Effector memory CD4-positive, alpha-beta T cell (primary cell): ENCODE results near the gene SPOPL.
"Not testable (repeated sequence)": the region's sequence is repeated elsewhere in the genome, so short reads cannot be mapped to it uniquely, and the experiment has no call there.

Experiments
- DNase-seq, 3 donors: peaks; one replicate each; pipeline ENCODE4 v3.0.0-alpha.2; 2020
- H3K27ac ChIP-seq: 2 replicates; pipeline ENCODE4 v1.7.0; 2013; ENCODE audit warnings: mild to moderate bottlenecking, low read length, moderate library complexity; ENCODE audit not compliant: insufficient read depth, poor library complexity, severe bottlenecking
- H3K27me3 ChIP-seq: replicated peaks from 2 replicates; pipeline ENCODE4 v1.7.0; 2013; ENCODE audit warnings: mild to moderate bottlenecking, low read length; ENCODE audit not compliant: insufficient read depth, control insufficient read depth, poor library complexity, severe bottlenecking
- H3K36me3 ChIP-seq: 2 replicates; pipeline ENCODE4 v1.7.0; 2013; ENCODE audit warnings: mild to moderate bottlenecking, low read length, moderate library complexity; ENCODE audit not compliant: control insufficient read depth, insufficient read depth
- H3K4me1 ChIP-seq: 2 replicates; pipeline ENCODE4 v1.7.0; 2013; ENCODE audit warnings: low read length, mild to moderate bottlenecking; ENCODE audit not compliant: control insufficient read depth, insufficient read depth, poor library complexity, severe bottlenecking
- H3K4me3 ChIP-seq: 2 replicates; pipeline ENCODE4 v1.7.0; 2013; ENCODE audit warnings: low read length, low read depth, mild to moderate bottlenecking; ENCODE audit not compliant: insufficient read depth, poor library complexity, severe bottlenecking
- H3K9me3 ChIP-seq: 2 replicates; pipeline ENCODE4 v1.7.0; 2013; ENCODE audit warnings: mild to moderate bottlenecking, low read length, moderate library complexity; ENCODE audit not compliant: control insufficient read depth

SPOPL gene

GRCh38 chr2:138474100-138474825 is 27.3 kb upstream of the SPOPL start:
- H3K36me3 ChIP-seq = no peaks in the 10 kb centered on the region
- H3K4me1 ChIP-seq = no peaks in the 10 kb centered on the region
- H3K27ac ChIP-seq = no peak overlapping the region
- no peak for DNase-seq
- H3K27me3 ChIP-seq = no peaks in the 10 kb centered on the region
- no peaks in the 10 kb centered on the region for H3K9me3 ChIP-seq
- H3K4me3 ChIP-seq = no peak overlapping the region

GRCh38 chr2:138475277-138475776 is 26.2 kb upstream of the SPOPL start:
- Histone ChIP-seq H3K27ac (no peak overlapping the region), H3K27me3 (no peaks in the 10 kb centered on the region), H3K36me3 (no peaks in the 10 kb centered on the region), H3K4me1 (no peaks in the 10 kb centered on the region), H3K9me3 (no peaks in the 10 kb centered on the region), H3K4me3 (no peak overlapping the region)
- no peak for DNase-seq

- Histone ChIP-seq H3K36me3 (no peaks in the 10 kb centered on the region), H3K27ac (no peak overlapping the region), H3K9me3 (no peaks in the 10 kb centered on the region), H3K4me1 (no peaks in the 10 kb centered on the region), H3K27me3 (no peaks in the 10 kb centered on the region), H3K4me3 (no peak overlapping the region)
- DNase-seq = no peak
Measured at GRCh38 chr2:138476186-138476585, 25.4 kb upstream of the SPOPL start.

- Histone ChIP-seq H3K4me3 (no peak overlapping the region), H3K9me3 (no peaks in the 10 kb centered on the region), H3K27me3 (no peaks in the 10 kb centered on the region), H3K4me1 (no peaks in the 10 kb centered on the region), H3K36me3 (no peaks in the 10 kb centered on the region), H3K27ac (no peak overlapping the region)
- DNase-seq = no peak
Measured at GRCh38 chr2:138476940-138477339, 24.6 kb upstream of the SPOPL start.

GRCh38 chr2:138482796-138483195 is 18.8 kb upstream of the SPOPL start:
- not testable (repeated sequence) for H3K27me3 ChIP-seq, H3K4me3 ChIP-seq, DNase-seq, H3K36me3 ChIP-seq, H3K4me1 ChIP-seq, H3K27ac ChIP-seq, H3K9me3 ChIP-seq

- no peak for DNase-seq
- H3K27me3 ChIP-seq = no peaks in the 10 kb centered on the region
- no peaks in the 10 kb centered on the region for H3K36me3 ChIP-seq
- no peaks in the 10 kb centered on the region for H3K9me3 ChIP-seq
- no peak overlapping the region for H3K27ac ChIP-seq
- H3K4me1 ChIP-seq = no peaks in the 10 kb centered on the region
- no peak overlapping the region for H3K4me3 ChIP-seq
Measured at GRCh38 chr2:138485019-138485418, 16.6 kb upstream of the SPOPL start.

GRCh38 chr2:138486363-138487198 is 15.0 kb upstream of the SPOPL start:
- Histone ChIP-seq H3K4me1 (no peaks in the 10 kb centered on the region), H3K4me3 (no peak overlapping the region), H3K27ac (no peak overlapping the region), H3K9me3 (no peaks in the 10 kb centered on the region), H3K27me3 (no peaks in the 10 kb centered on the region), H3K36me3 (no peaks in the 10 kb centered on the region)
- DNase-seq = no peak

- no peak for DNase-seq
- Histone ChIP-seq H3K9me3 (no peaks in the 10 kb centered on the region), H3K4me1 (no peaks in the 10 kb centered on the region), H3K36me3 (no peaks in the 10 kb centered on the region), H3K27ac (no peak overlapping the region), H3K27me3 (no peaks in the 10 kb centered on the region), H3K4me3 (no peak overlapping the region)
Measured at GRCh38 chr2:138490673-138491494, 10.7 kb upstream of the SPOPL start.

- Histone ChIP-seq H3K27me3 (no peaks in the 10 kb centered on the region), H3K4me1 (no peaks in the 10 kb centered on the region), H3K9me3 (no peaks in the 10 kb centered on the region), H3K4me3 (no peak overlapping the region), H3K27ac (no peak overlapping the region), H3K36me3 (no peaks in the 10 kb centered on the region)
- no peak for DNase-seq
Measured at GRCh38 chr2:138491495-138491862, 10.1 kb upstream of the SPOPL start.
